DOHH2 (cell line): ENCODE data around the gene HCN2.

ENCODE experiments used
- CTCF ChIP-seq: fragments of 200-600 bp; sonication (generic); IDR thresholded peaks from one replicate; pipeline ENCODE4 v1.5.1; 2014; ENCODE audit warnings: antibody characterized with exemption, mild to moderate bottlenecking, low read depth, low read length; ENCODE audit not compliant: poor library complexity, severe bottlenecking
- EZH2phosphoT487 ChIP-seq: fragments of 200-600 bp; sonication (generic); IDR thresholded peaks from 2 replicates; pipeline ENCODE4 v1.6.1; 2017; ENCODE audit warnings: borderline replicate concordance, mild to moderate bottlenecking, antibody characterized with exemption, low read length, moderate library complexity, mixed read lengths

GRCh38 chr19:658916-659839 lies 69.5 kb downstream of the HCN2 start:
- TF ChIP-seq CTCF: no peak
- no peak for TF ChIP-seq EZH2phosphoT487
